Lower leg skin (tissue), 3 donors: ENCODE results near the gene BAZ1B.

ENCODE experiments used
- CTCF ChIP-seq, 3 donors: fragments of 450-650 bp; IDR thresholded peaks; one replicate each; pipeline ENCODE4 v1.5.1; 2016; ENCODE audit warnings: antibody characterized with exemption in 3 of 3, mild to moderate bottlenecking in 3 of 3, moderate library complexity in 2 of 3
- POLR2A ChIP-seq, 2 donors: fragments of 450-650 bp; IDR thresholded peaks; one replicate each; pipeline ENCODE4 v1.6.1; 2016 to 2017; ENCODE audit warnings: antibody characterized with exemption in 2 of 2, mild to moderate bottlenecking in 1 of 2, moderate library complexity in 1 of 2

GRCh38 chr7:73418113-73418703 is 103.9 kb downstream of the BAZ1B start:
- TF ChIP-seq CTCF (IDR thresholded peaks at IDR 0.05) (no peak), POLR2A (IDR thresholded peaks at IDR 0.05) (no peak)
